K562 (cell line): ENCODE results near the gene VPS13D.

Experiments used
- DLX4 ChIP-seq: fragments of 250-450 bp; sonication (Bioruptor Pico); IDR thresholded peaks from 2 replicates; pipeline ENCODE4 v1.6.1; 2021; ENCODE audit warnings: mild to moderate bottlenecking
- ELK1 ChIP-seq: sonication (generic); formaldehyde crosslinking; IDR thresholded peaks from 2 replicates; pipeline ENCODE4 v1.8.1; 2022; ENCODE audit warnings: missing genetic modification reagents
- MCM7 ChIP-seq, 2 experiments: fragments of 450-650 bp; IDR thresholded peaks; 2 replicates each; pipeline ENCODE4 v1.6.1; 2016 to 2018
- NFRKB ChIP-seq: fragments of 450-650 bp; IDR thresholded peaks from 2 replicates; pipeline ENCODE4 v1.6.1; 2016; ENCODE audit warnings: low read depth
- NRF1 ChIP-seq, 2 experiments: fragments of 450-650 bp; IDR thresholded peaks in 1 of 2; conservative IDR thresholded peaks in 1 of 2; 2 replicates each; pipeline ENCODE4 v1.6.1; 2014; ENCODE audit warnings: mild to moderate bottlenecking in 2 of 2
- POLR2AphosphoS5 ChIP-seq: IDR thresholded peaks from 2 replicates; pipeline ENCODE4 v1.6.1; 2011; ENCODE audit warnings: mild to moderate bottlenecking, low read depth, low read length, moderate library complexity; ENCODE audit not compliant: control insufficient read depth, insufficient read depth
- POLR2G ChIP-seq: fragments of 200-400 bp; formaldehyde crosslinking; IDR thresholded peaks from 2 replicates; pipeline ENCODE4 v1.6.1; 2017; ENCODE audit warnings: low read depth, mild to moderate bottlenecking, antibody characterized with exemption, low read length, moderate library complexity
- TAF1 ChIP-seq: IDR thresholded peaks from 2 replicates; pipeline ENCODE4 v1.6.1; 2011; ENCODE audit warnings: mild to moderate bottlenecking, low read length, moderate library complexity; ENCODE audit not compliant: insufficient read depth, control insufficient read depth, severe bottlenecking; ENCODE audit errors: extremely low read depth
- TCF3 ChIP-seq: sonication (generic); formaldehyde crosslinking; IDR thresholded peaks from 2 replicates; pipeline ENCODE4 v1.4.0; 2020; ENCODE audit warnings: mild to moderate bottlenecking, missing genetic modification reagents
- ZBTB7A ChIP-seq: IDR thresholded peaks from 2 replicates; pipeline ENCODE4 v1.6.1; 2011; ENCODE audit warnings: low read depth, mild to moderate bottlenecking, low read length, moderate library complexity, borderline replicate concordance; ENCODE audit not compliant: control insufficient read depth
- ZNF717 ChIP-seq: fragments of 250-450 bp; sonication (Bioruptor Pico); IDR thresholded peaks from 2 replicates; pipeline ENCODE4 v1.5.0; 2021

GRCh38 chr1:12339396-12339795 is 109.6 kb downstream of the VPS13D start:
- TF ChIP-seq TCF3 = no peak
- TF ChIP-seq ZBTB7A = no peak
- no peak for TF ChIP-seq POLR2AphosphoS5
- no peak for TF ChIP-seq NRF1 (conservative IDR thresholded peaks at IDR 0.05 in 1 of 2, IDR thresholded peaks at IDR 0.05 in 1 of 2)
- no peak for TF ChIP-seq MCM7 (IDR thresholded peaks at IDR 0.05)
- no peak for TF ChIP-seq NFRKB
- TF ChIP-seq POLR2G = no peak
- no peak for TF ChIP-seq ELK1 (CRISPR knock-in tag)
- TF ChIP-seq DLX4 (CRISPR knock-in tag) = no peak
- TF ChIP-seq ZNF717 (CRISPR knock-in tag) = no peak
- TF ChIP-seq TAF1 = no peak
